ENCODE data around the gene PNKD. TPM values are rescaled to one million over a fixed set of nuclear protein-coding genes. Genes with fewer than 3 reads are reported as not detected.

PNKD gene
- total RNA-seq, 2 experiments from 2014 or later, result 20.4 to 21.4 TPM

- peak overlapping the region; percentile 78 for H3K4me3 Mint-ChIP-seq
- peaks cover 61% of the 10 kb centered on the region for H3K4me1 Mint-ChIP-seq (ENCODE audit: low read depth)
- intact Hi-C loops (cut with micrococcal nuclease), result loop anchor here (1.0 to 5.0 kb wide), 3 partner anchors 20 to 278 kb away; partner anchors contain the start of genes AAMP, CNOT9, PNKD and USP37
- H3K27ac Mint-ChIP-seq, result peak overlapping the region; percentile 94
- CTCF ChIA-PET, result interaction anchor here (0.6 to 12.5 kb wide), 10 partner anchors 9 to 292 kb away, joined by 3 to 214 read pairs (median 6); partner anchors contain the start of genes AAMP, CATIP and PNKD
- H3K27me3 Mint-ChIP-seq (ENCODE audit: low read depth), result no peaks in the 10 kb centered on the region
- H3K36me3 Mint-ChIP-seq (ENCODE audit: low read depth), result peaks cover 1% of the 10 kb centered on the region
- DNase-seq, result peak; percentile 62
- H3K9me3 Mint-ChIP-seq, result no peaks in the 10 kb centered on the region
These were observed 20.3 kb downstream of the PNKD start for GRCh38 chr2:218290316-218291261.

- Mint-ChIP-seq H3K27ac (peak overlapping the region; percentile 94), H3K9me3 (no peaks in the 10 kb centered on the region), H3K36me3 (ENCODE audit: low read depth) (peaks cover 1% of the 10 kb centered on the region), H3K4me3 (peak overlapping the region; percentile 78), H3K27me3 (ENCODE audit: low read depth) (no peaks in the 10 kb centered on the region), H3K4me1 (ENCODE audit: low read depth) (peaks cover 52% of the 10 kb centered on the region)
- peak; percentile 42 for DNase-seq
- intact Hi-C loops (cut with micrococcal nuclease), result loop anchor here (1.0 to 5.0 kb wide), 6 partner anchors 21 to 367 kb away; partner anchors contain the start of genes AAMP, BCS1L, CNOT9 and PNKD
- CTCF ChIA-PET, result interaction anchor here (1.0 to 12.5 kb wide), 8 partner anchors 10 to 143 kb away, joined by 3 to 214 read pairs (median 8); partner anchors contain the start of genes AAMP, CATIP and PNKD
These were observed 21.2 kb downstream of the PNKD start for GRCh38 chr2:218291318-218292047.

GRCh38 chr2:218292048-218293014 lies 22.0 kb downstream of the PNKD start, which contains the start of gene TMBIM1:
Gene TMBIM1, minus strand, starts transcription at chr2:218292503. Its CDS starts 10,362 bp downstream, at chr2:218282141.
- intact Hi-C loops (cut with micrococcal nuclease), result loop anchor here (1.0 to 5.0 kb wide), 4 partner anchors 75 to 366 kb away; partner anchors contain the start of genes BCS1L and ZNF142
- Mint-ChIP-seq H3K36me3 (ENCODE audit: low read depth) (peaks cover 1% of the 10 kb centered on the region), H3K4me1 (ENCODE audit: low read depth) (peaks cover 46% of the 10 kb centered on the region), H3K4me3 (peak within 1 kb of the TSS; percentile 78), H3K9me3 (no peaks in the 10 kb centered on the region), H3K27ac (peak within 1 kb of the TSS; percentile 94), H3K27me3 (ENCODE audit: low read depth) (no peaks in the 10 kb centered on the region)
- CTCF ChIA-PET, result interaction anchor here (0.6 to 12.5 kb wide), 10 partner anchors 9 to 105 kb away, joined by 3 to 214 read pairs (median 8); partner anchors contain the start of genes AAMP, CATIP and PNKD
- peak; percentile 75 for DNase-seq

GRCh38 chr2:218293715-218294429 lies 23.6 kb downstream of the PNKD start:
- H3K4me3 Mint-ChIP-seq, result no peak overlapping the region
- H3K36me3 Mint-ChIP-seq (ENCODE audit: low read depth), result no peaks in the 10 kb centered on the region
- H3K4me1 Mint-ChIP-seq (ENCODE audit: low read depth), result peaks cover 33% of the 10 kb centered on the region
- no peak overlapping the region for H3K27ac Mint-ChIP-seq
- H3K27me3 Mint-ChIP-seq (ENCODE audit: low read depth), result no peaks in the 10 kb centered on the region
- DNase-seq, result no peak
- intact Hi-C loops (cut with micrococcal nuclease), result loop anchor here (2.0 to 5.0 kb wide), 2 partner anchors 73 to 365 kb away; partner anchors contain the start of genes BCS1L and ZNF142
- H3K9me3 Mint-ChIP-seq, result no peaks in the 10 kb centered on the region
- CTCF ChIA-PET, result interaction anchor here (0.6 to 4.3 kb wide), 7 partner anchors 8 to 1075 kb away, joined by 4 to 32 read pairs (median 7); partner anchors contain the start of genes AAMP, CATIP and PNKD

- Mint-ChIP-seq H3K36me3 (ENCODE audit: low read depth) (no peaks in the 10 kb centered on the region), H3K27ac (no peak overlapping the region), H3K9me3 (no peaks in the 10 kb centered on the region), H3K4me1 (ENCODE audit: low read depth) (peaks cover 28% of the 10 kb centered on the region), H3K4me3 (no peak overlapping the region), H3K27me3 (ENCODE audit: low read depth) (no peaks in the 10 kb centered on the region)
- intact Hi-C loops (cut with micrococcal nuclease), result loop anchor here (5.0 kb wide), 1 partner anchor 73 kb away; no protein-coding TSS in a partner anchor
- CTCF ChIA-PET, result interaction anchor here (0.6 to 4.3 kb wide), 6 partner anchors 14 to 1075 kb away, joined by 3 to 32 read pairs (median 7); partner anchors contain the start of gene CATIP
- no peak for DNase-seq
These were observed 24.2 kb downstream of the PNKD start for GRCh38 chr2:218294430-218295022.

- Mint-ChIP-seq H3K27ac (no peak overlapping the region), H3K27me3 (ENCODE audit: low read depth) (no peaks in the 10 kb centered on the region), H3K9me3 (no peaks in the 10 kb centered on the region), H3K4me1 (ENCODE audit: low read depth) (peaks cover 23% of the 10 kb centered on the region), H3K36me3 (ENCODE audit: low read depth) (no peaks in the 10 kb centered on the region), H3K4me3 (no peak overlapping the region)
- no peak for DNase-seq
- CTCF ChIA-PET, result interaction anchor here (0.7 to 4.3 kb wide), 5 partner anchors 14 to 86 kb away, joined by 3 to 32 read pairs (median 7); partner anchors contain the start of gene CATIP
- intact Hi-C loops (cut with micrococcal nuclease), result no loop called here
These were observed 24.7 kb downstream of the PNKD start for GRCh38 chr2:218295029-218295428.

GRCh38 chr2:218296200-218296599 lies 25.9 kb downstream of the PNKD start:
- no peak overlapping the region for H3K4me3 Mint-ChIP-seq
- DNase-seq, result no peak
- no peaks in the 10 kb centered on the region for H3K36me3 Mint-ChIP-seq (ENCODE audit: low read depth)
- no peak overlapping the region for H3K27ac Mint-ChIP-seq
- CTCF ChIA-PET, result interaction anchor here (0.6 to 4.3 kb wide), 5 partner anchors 11 to 100 kb away, joined by 3 to 32 read pairs (median 5); partner anchors contain the start of gene CATIP
- peaks cover 14% of the 10 kb centered on the region for H3K4me1 Mint-ChIP-seq (ENCODE audit: low read depth)
- H3K27me3 Mint-ChIP-seq (ENCODE audit: low read depth), result no peaks in the 10 kb centered on the region
- no peaks in the 10 kb centered on the region for H3K9me3 Mint-ChIP-seq
- intact Hi-C loops (cut with micrococcal nuclease), result no loop called here

- DNase-seq, result no peak
- H3K27me3 Mint-ChIP-seq (ENCODE audit: low read depth), result no peaks in the 10 kb centered on the region
- CTCF ChIA-PET, result interaction anchor here (1.3 to 4.3 kb wide), 2 partner anchors 61 to 99 kb away, joined by 3 to 32 read pairs; partner anchors contain the start of gene CATIP
- no peaks in the 10 kb centered on the region for H3K36me3 Mint-ChIP-seq (ENCODE audit: low read depth)
- H3K4me1 Mint-ChIP-seq (ENCODE audit: low read depth), result peaks cover 18% of the 10 kb centered on the region
- no peak overlapping the region for H3K27ac Mint-ChIP-seq
- no peak overlapping the region for H3K4me3 Mint-ChIP-seq
- intact Hi-C loops (cut with micrococcal nuclease), result no loop called here
- H3K9me3 Mint-ChIP-seq, result no peaks in the 10 kb centered on the region
These were observed 26.5 kb downstream of the PNKD start for GRCh38 chr2:218296847-218297246.

GRCh38 chr2:218298314-218298875 lies 28.1 kb downstream of the PNKD start:
- H3K27me3 Mint-ChIP-seq (ENCODE audit: low read depth), result no peaks in the 10 kb centered on the region
- intact Hi-C loops (cut with micrococcal nuclease), result no loop called here
- H3K36me3 Mint-ChIP-seq (ENCODE audit: low read depth), result no peaks in the 10 kb centered on the region
- peaks cover 9% of the 10 kb centered on the region for H3K4me1 Mint-ChIP-seq (ENCODE audit: low read depth)
- CTCF ChIA-PET, result interaction anchor here (0.7 to 2.5 kb wide), 4 partner anchors 14 to 58 kb away, joined by 3 to 16 read pairs (median 3); partner anchors contain the start of gene CATIP
- H3K4me3 Mint-ChIP-seq, result no peak overlapping the region
- H3K9me3 Mint-ChIP-seq, result no peaks in the 10 kb centered on the region
- no peak overlapping the region for H3K27ac Mint-ChIP-seq
- DNase-seq, result no peak

- no peak for DNase-seq
- intact Hi-C loops (cut with micrococcal nuclease), result no loop called here
- H3K27ac Mint-ChIP-seq, result no peak overlapping the region
- H3K36me3 Mint-ChIP-seq (ENCODE audit: low read depth), result no peaks in the 10 kb centered on the region
- no peaks in the 10 kb centered on the region for H3K9me3 Mint-ChIP-seq
- no peaks in the 10 kb centered on the region for H3K27me3 Mint-ChIP-seq (ENCODE audit: low read depth)
- CTCF ChIA-PET, result interaction anchor here (0.7 to 2.5 kb wide), 4 partner anchors 10 to 62 kb away, joined by 3 to 16 read pairs (median 4); partner anchors contain the start of gene CATIP
- peaks cover 5% of the 10 kb centered on the region for H3K4me1 Mint-ChIP-seq (ENCODE audit: low read depth)
- H3K4me3 Mint-ChIP-seq, result no peak overlapping the region
These were observed 29.8 kb downstream of the PNKD start for GRCh38 chr2:218300141-218300540.
